ENCODE data around the gene KIAA1671. TPM values are rescaled to one million over a fixed set of nuclear protein-coding genes. Genes with fewer than 3 reads are reported as not detected.

KIAA1671 gene
- total and polyA plus RNA-seq, 9 of the 15 experiments (the other 6 are each of a cell fraction or from before 2014, with no cell fraction given): under 0.01 to 0.11 (median 0.02) TPM; not detected in 5

DNA sequence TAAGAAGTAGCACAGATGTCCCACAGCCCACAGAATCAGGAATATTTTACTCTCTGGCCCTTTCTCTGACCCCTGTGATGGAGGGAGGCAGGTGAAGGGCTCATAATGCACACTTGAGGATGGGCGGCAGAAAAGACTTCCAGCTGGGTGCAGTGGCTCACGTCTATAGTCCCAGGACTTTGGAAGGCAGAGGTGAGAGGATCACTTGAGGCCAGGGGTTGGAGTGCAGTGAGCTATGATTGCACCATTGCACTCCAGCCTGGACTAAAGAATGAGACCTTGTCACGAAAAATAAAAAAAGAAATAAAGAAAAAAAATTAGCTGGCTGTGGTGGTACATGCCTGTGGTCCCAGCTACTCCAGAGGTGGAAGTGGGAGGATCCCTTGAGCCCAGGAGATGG lies 233.6 kb downstream of the KIAA1671 start:
- ChIA-PET CTCF (ENCODE audit: low intra/inter-chr PET ratio) (no interaction called here), POLR2A (no interaction called here)
- FAIRE-seq (no peak), ATAC-seq (no peak), DNase-seq (ENCODE audit: extremely low read depth in 1 of 4, low spot score in 3 of 4) (no peak)
- intact Hi-C loops (cut with micrococcal nuclease) (no loop called here), in situ Hi-C loops (cut with MboI) (no loop called here)
- Histone ChIP-seq H3K79me2 (ENCODE audit: control insufficient read depth, insufficient read depth, low read length) (no peaks in the 10 kb centered on the region), H3K4me2 (ENCODE audit: insufficient read depth, low read length) (no peak overlapping the region), H3K27me3 (ENCODE audit: control insufficient read depth in 2 of 2, insufficient read depth in 2 of 2, low read length in 2 of 2) (peaks cover 0 to 17% of the 10 kb centered on the region in 2 experiments; a peak in 1 of 5 replicates), H3K4me1 (replicated peaks in 1 of 2; ENCODE audit: control insufficient read depth in 2 of 2, insufficient read depth in 2 of 2, low read length in 2 of 2) (no peaks in the 10 kb centered on the region), H3K9ac (ENCODE audit: insufficient read depth in 1 of 2, low read depth in 2 of 2, low read length in 2 of 2) (no peak overlapping the region), H3K27ac (ENCODE audit: extremely low read depth, low read depth, low read length) (no peak overlapping the region), H3K36me3 (ENCODE audit: control insufficient read depth, insufficient read depth, low read length) (no peaks in the 10 kb centered on the region), H3K9me1 (ENCODE audit: control insufficient read depth, insufficient read depth, low read length) (no peaks in the 10 kb centered on the region), H2AFZ (ENCODE audit: low read depth, low read length) (no peak overlapping the region), H3K4me3 (no peak overlapping the region), H4K20me1 (replicated peaks; ENCODE audit: control insufficient read depth, insufficient read depth, low read length) (no peaks in the 10 kb centered on the region), H3K9me3 (replicated peaks; ENCODE audit: control insufficient read depth, insufficient read depth, low read depth, low read length) (no peaks in the 10 kb centered on the region)
- no TSS peak for BruUV-seq (replicated peaks)
- 0% methylated on average over 1 of the region's 3 CpGs for WGBS (ENCODE audit: insufficient coverage, low coverage, missing lambda C conversion rate)
- TF ChIP-seq SREBF1 (IDR thresholded peaks at IDR 0.05; ENCODE audit: borderline replicate concordance, low read depth, low read length): no peak
- TF ChIP-seq BMI1 (IDR thresholded peaks at IDR 0.05; ENCODE audit: low read length): no peak
- TF ChIP-seq ZNF780A (CRISPR knock-in tag; IDR thresholded peaks at IDR 0.05): no peak
- TF ChIP-seq ZNF77 (CRISPR knock-in tag; IDR thresholded peaks at IDR 0.05): no peak
- TF ChIP-seq CBFB (CRISPR knock-in tag; IDR thresholded peaks at IDR 0.05): no peak
- TF ChIP-seq, protein P1, sequence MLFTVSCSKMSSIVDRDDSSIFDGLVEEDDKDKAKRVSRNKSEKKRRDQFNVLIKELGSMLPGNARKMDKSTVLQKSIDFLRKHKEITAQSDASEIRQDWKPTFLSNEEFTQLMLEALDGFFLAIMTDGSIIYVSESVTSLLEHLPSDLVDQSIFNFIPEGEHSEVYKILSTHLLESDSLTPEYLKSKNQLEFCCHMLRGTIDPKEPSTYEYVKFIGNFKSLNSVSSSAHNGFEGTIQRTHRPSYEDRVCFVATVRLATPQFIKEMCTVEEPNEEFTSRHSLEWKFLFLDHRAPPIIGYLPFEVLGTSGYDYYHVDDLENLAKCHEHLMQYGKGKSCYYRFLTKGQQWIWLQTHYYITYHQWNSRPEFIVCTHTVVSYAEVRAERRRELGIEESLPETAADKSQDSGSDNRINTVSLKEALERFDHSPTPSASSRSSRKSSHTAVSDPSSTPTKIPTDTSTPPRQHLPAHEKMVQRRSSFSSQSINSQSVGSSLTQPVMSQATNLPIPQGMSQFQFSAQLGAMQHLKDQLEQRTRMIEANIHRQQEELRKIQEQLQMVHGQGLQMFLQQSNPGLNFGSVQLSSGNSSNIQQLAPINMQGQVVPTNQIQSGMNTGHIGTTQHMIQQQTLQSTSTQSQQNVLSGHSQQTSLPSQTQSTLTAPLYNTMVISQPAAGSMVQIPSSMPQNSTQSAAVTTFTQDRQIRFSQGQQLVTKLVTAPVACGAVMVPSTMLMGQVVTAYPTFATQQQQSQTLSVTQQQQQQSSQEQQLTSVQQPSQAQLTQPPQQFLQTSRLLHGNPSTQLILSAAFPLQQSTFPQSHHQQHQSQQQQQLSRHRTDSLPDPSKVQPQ (CRISPR knock-in tag; IDR thresholded peaks at IDR 0.05; ENCODE audit: borderline replicate concordance): no peak
- TF ChIP-seq NFRKB (IDR thresholded peaks at IDR 0.05; ENCODE audit: low read depth): no peak
- TF ChIP-seq, protein P2, sequence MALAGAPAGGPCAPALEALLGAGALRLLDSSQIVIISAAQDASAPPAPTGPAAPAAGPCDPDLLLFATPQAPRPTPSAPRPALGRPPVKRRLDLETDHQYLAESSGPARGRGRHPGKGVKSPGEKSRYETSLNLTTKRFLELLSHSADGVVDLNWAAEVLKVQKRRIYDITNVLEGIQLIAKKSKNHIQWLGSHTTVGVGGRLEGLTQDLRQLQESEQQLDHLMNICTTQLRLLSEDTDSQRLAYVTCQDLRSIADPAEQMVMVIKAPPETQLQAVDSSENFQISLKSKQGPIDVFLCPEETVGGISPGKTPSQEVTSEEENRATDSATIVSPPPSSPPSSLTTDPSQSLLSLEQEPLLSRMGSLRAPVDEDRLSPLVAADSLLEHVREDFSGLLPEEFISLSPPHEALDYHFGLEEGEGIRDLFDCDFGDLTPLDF (CRISPR knock-in tag; IDR thresholded peaks at IDR 0.05): no peak
- no peak for TF ChIP-seq SRSF3 (IDR thresholded peaks at IDR 0.05; ENCODE audit: insufficient read depth, low read length)
- TF ChIP-seq NFE2L1 (tag; IDR thresholded peaks at IDR 0.05; ENCODE audit: borderline replicate concordance, low read depth): no peak
